HCT116 (cell line): Measurements from ENCODE around the gene GRHL3.

Experiments
- POLR2A ChIP-seq: IDR thresholded peaks from 2 replicates; pipeline ENCODE4 v1.7.0; 2011; ENCODE audit warnings: borderline replicate concordance; ENCODE audit not compliant: insufficient read depth, insufficient read length; ENCODE audit errors: extremely low read depth
- TF ChIP-seq, protein P1 (sequence below), 3 experiments: fragments of 200-600 bp in 1 of 3; sonication (generic) in 1 of 3; IDR thresholded peaks in 2 of 3; conservative IDR thresholded peaks in 1 of 3; 2 replicates each; pipeline ENCODE4 v1.5.1; 2012 to 2017; ENCODE audit warnings: low read depth in 2 of 3, low read length in 2 of 3, antibody characterized with exemption in 1 of 3, borderline replicate concordance in 1 of 3, control low read depth in 1 of 3, mild to moderate bottlenecking in 1 of 3, mixed read lengths in 1 of 3, mixed run types in 1 of 3, moderate library complexity in 1 of 3; ENCODE audit not compliant: insufficient read depth in 1 of 3
- TF ChIP-seq, protein P2 (sequence below): IDR thresholded peaks from 2 replicates; pipeline ENCODE4 v1.6.1; 2012; ENCODE audit warnings: low read depth

DNA sequence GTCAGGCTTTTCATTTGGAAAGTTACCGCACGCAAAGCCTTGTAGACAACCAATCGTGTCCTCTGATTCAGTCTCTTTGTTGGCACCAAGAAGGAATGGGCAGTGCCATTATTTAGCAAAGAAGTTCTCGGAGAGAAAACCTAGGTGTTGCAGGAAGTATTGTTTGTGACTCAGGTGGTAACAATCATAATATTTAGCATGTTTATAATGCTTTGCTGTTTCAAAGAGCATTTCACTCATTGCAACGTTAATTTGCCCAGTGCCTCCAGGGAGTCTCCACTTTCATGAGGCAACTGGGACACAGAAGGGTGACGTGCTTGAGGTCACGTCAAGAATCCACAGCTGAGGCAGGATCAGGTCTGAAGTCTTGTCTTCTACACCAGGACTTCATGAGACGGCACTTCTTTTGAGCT is 63.0 kb downstream of the GRHL3 start:
- TF ChIP-seq, protein P1, sequence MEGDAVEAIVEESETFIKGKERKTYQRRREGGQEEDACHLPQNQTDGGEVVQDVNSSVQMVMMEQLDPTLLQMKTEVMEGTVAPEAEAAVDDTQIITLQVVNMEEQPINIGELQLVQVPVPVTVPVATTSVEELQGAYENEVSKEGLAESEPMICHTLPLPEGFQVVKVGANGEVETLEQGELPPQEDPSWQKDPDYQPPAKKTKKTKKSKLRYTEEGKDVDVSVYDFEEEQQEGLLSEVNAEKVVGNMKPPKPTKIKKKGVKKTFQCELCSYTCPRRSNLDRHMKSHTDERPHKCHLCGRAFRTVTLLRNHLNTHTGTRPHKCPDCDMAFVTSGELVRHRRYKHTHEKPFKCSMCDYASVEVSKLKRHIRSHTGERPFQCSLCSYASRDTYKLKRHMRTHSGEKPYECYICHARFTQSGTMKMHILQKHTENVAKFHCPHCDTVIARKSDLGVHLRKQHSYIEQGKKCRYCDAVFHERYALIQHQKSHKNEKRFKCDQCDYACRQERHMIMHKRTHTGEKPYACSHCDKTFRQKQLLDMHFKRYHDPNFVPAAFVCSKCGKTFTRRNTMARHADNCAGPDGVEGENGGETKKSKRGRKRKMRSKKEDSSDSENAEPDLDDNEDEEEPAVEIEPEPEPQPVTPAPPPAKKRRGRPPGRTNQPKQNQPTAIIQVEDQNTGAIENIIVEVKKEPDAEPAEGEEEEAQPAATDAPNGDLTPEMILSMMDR (IDR thresholded peaks at IDR 0.05 in 2 of 3, conservative IDR thresholded peaks at IDR 0.05 in 1 of 3; ENCODE audit: borderline replicate concordance in 1 of 3, insufficient read depth in 1 of 3, low read depth in 2 of 3, low read length in 2 of 3): no peak
- TF ChIP-seq, protein P2, sequence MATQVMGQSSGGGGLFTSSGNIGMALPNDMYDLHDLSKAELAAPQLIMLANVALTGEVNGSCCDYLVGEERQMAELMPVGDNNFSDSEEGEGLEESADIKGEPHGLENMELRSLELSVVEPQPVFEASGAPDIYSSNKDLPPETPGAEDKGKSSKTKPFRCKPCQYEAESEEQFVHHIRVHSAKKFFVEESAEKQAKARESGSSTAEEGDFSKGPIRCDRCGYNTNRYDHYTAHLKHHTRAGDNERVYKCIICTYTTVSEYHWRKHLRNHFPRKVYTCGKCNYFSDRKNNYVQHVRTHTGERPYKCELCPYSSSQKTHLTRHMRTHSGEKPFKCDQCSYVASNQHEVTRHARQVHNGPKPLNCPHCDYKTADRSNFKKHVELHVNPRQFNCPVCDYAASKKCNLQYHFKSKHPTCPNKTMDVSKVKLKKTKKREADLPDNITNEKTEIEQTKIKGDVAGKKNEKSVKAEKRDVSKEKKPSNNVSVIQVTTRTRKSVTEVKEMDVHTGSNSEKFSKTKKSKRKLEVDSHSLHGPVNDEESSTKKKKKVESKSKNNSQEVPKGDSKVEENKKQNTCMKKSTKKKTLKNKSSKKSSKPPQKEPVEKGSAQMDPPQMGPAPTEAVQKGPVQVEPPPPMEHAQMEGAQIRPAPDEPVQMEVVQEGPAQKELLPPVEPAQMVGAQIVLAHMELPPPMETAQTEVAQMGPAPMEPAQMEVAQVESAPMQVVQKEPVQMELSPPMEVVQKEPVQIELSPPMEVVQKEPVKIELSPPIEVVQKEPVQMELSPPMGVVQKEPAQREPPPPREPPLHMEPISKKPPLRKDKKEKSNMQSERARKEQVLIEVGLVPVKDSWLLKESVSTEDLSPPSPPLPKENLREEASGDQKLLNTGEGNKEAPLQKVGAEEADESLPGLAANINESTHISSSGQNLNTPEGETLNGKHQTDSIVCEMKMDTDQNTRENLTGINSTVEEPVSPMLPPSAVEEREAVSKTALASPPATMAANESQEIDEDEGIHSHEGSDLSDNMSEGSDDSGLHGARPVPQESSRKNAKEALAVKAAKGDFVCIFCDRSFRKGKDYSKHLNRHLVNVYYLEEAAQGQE: no peak
- TF ChIP-seq POLR2A: no peak
